H1 (cell line): ENCODE data around the gene NEDD4L. TPM values are rescaled to one million over a fixed set of nuclear protein-coding genes. Genes with fewer than 3 reads are reported as not detected.
A peak's percentile ranks its signal among the peaks of the same experiment; 100 is the strongest.

Source experiments
- CTCF ChIA-PET: fragments of 300-600 bp; sonication (Branson Sonifier 250); formaldehyde crosslinking; loops from one replicate; lab custom pipeline; 2021; ENCODE audit not compliant: partially characterized antibody; lab: Charles Lee
- POLR2A ChIA-PET: fragments of 300-600 bp; sonication (Branson Sonifier 250); formaldehyde crosslinking; loops from one replicate; lab custom pipeline; 2021; ENCODE audit warnings: inconsistent platforms; ENCODE audit not compliant: partially characterized antibody; lab: Charles Lee
- DNase-seq, 2 experiments: peaks; one replicate each; pipeline versions ENCODE4 v3.0.0 to v3.0.0-alpha.2; 2010 to 2022; ENCODE audit warnings: low spot score in 2 of 2, low read depth in 1 of 2, mixed read lengths in 1 of 2
- FAIRE-seq: peaks from 2 replicates; lab custom pipeline; 2011; peaks lifted over from hg19 to GRCh38; lab: Jason Lieb, UNC
- H2AFZ ChIP-seq: 2 replicates; pipeline ENCODE4 v1.8.1; 2012; ENCODE audit warnings: low read length, inconsistent platforms
- H2AK5ac ChIP-seq: 2 replicates; pipeline ENCODE4 v1.6.1; 2013; ENCODE audit warnings: low read depth, low read length
- H2BK120ac ChIP-seq: replicated peaks from 2 replicates; pipeline ENCODE3; 2013; ENCODE audit warnings: low read depth, low read length, inconsistent platforms
- H2BK12ac ChIP-seq: 2 replicates; pipeline ENCODE4 v1.6.1; 2013; ENCODE audit warnings: low read depth, low read length
- H2BK15ac ChIP-seq: 2 replicates; pipeline ENCODE4 v1.6.1; 2013; ENCODE audit warnings: low read length
- H2BK20ac ChIP-seq: 2 replicates; pipeline ENCODE4 v1.6.1; 2013; ENCODE audit warnings: low read length
- H2BK5ac ChIP-seq: 2 replicates; pipeline ENCODE4 v1.6.1; 2013; ENCODE audit warnings: low read depth, low read length
- H3K14ac ChIP-seq: 2 replicates; pipeline ENCODE4 v1.6.1; 2013; ENCODE audit warnings: inconsistent platforms; ENCODE audit not compliant: insufficient read length
- H3K18ac ChIP-seq: 2 replicates; pipeline ENCODE4 v1.6.1; 2013; ENCODE audit warnings: low read length; ENCODE audit errors: extremely low read depth
- H3K23ac ChIP-seq: 2 replicates; pipeline ENCODE4 v1.6.1; 2013; ENCODE audit warnings: inconsistent platforms; ENCODE audit not compliant: insufficient read length
- H3K23me2 ChIP-seq: 2 replicates; pipeline ENCODE4 v1.6.1; 2013; ENCODE audit warnings: low read depth, low read length
- H3K27ac ChIP-seq: 2 replicates; pipeline ENCODE4 v1.6.1; 2011; ENCODE audit warnings: low read depth, low read length, inconsistent platforms
- H3K27me3 ChIP-seq, 4 experiments: replicated peaks in 1 of 4; 1 replicate in 1 of 4; 2 replicates in 3 of 4; pipeline versions ENCODE4 v1.6.1 to v1.8.1; 2011 to 2013; ENCODE audit warnings: low read length in 3 of 4, mild to moderate bottlenecking in 3 of 4, inconsistent platforms in 2 of 4, mixed read lengths in 2 of 4, moderate library complexity in 1 of 4; ENCODE audit not compliant: control insufficient read depth in 3 of 4, insufficient read depth in 3 of 4; ENCODE audit errors: extremely low read depth in 1 of 4
- H3K36me3 ChIP-seq, 4 experiments: 2 replicates each; pipeline versions ENCODE4 v1.6.1 to v1.8.1; 2011 to 2013; ENCODE audit warnings: mild to moderate bottlenecking in 4 of 4, low read length in 3 of 4, moderate library complexity in 2 of 4, control low read depth in 1 of 4, inconsistent platforms in 1 of 4; ENCODE audit not compliant: insufficient read depth in 4 of 4, control insufficient read depth in 2 of 4
- H3K4ac ChIP-seq: replicated peaks from 2 replicates; pipeline ENCODE3; 2013; ENCODE audit warnings: low read length, low read depth, mixed read lengths, inconsistent platforms; ENCODE audit not compliant: insufficient read length
- H3K4me1 ChIP-seq, 4 experiments: replicated peaks in 1 of 4; 1 replicate in 1 of 4; 2 replicates in 3 of 4; pipeline versions ENCODE4 v1.6.1 to v1.8.1; 2011 to 2013; ENCODE audit warnings: low read length in 3 of 4, inconsistent platforms in 2 of 4, mixed read lengths in 1 of 4; ENCODE audit not compliant: insufficient read depth in 4 of 4, control insufficient read depth in 3 of 4
- H3K4me2 ChIP-seq, 2 experiments: 2 replicates each; pipeline versions ENCODE4 v1.6.1 to v1.8.1; 2011 to 2013; ENCODE audit warnings: low read depth in 2 of 2, low read length in 2 of 2, control low read depth in 1 of 2, inconsistent platforms in 1 of 2, mild to moderate bottlenecking in 1 of 2; ENCODE audit not compliant: insufficient read depth in 1 of 2
- H3K4me3 ChIP-seq, 4 experiments: fragments of 200-600, 300-600 bp in 1 of 4; sonication (generic), shearing (Covaris generic), sonication (Bioruptor Twin) in 1 of 4; 2 replicates each; pipeline versions ENCODE4 v1.5.1 to v1.8.1; 2011 to 2016; ENCODE audit warnings: low read length in 4 of 4, low read depth in 3 of 4, control low read depth in 2 of 4, inconsistent platforms in 2 of 4, mild to moderate bottlenecking in 2 of 4, mixed read lengths in 1 of 4, moderate library complexity in 1 of 4; ENCODE audit not compliant: insufficient read depth in 2 of 4; ENCODE audit errors: extremely low read depth in 1 of 4
- H3K56ac ChIP-seq: replicated peaks from 2 replicates; pipeline ENCODE3; 2013; ENCODE audit warnings: low read depth, mild to moderate bottlenecking, mixed read lengths, low read length, inconsistent platforms; ENCODE audit not compliant: insufficient read length
- H3K79me1 ChIP-seq: 2 replicates; pipeline ENCODE4 v1.6.1; 2013; ENCODE audit warnings: low read depth, low read length, control low read depth
- H3K79me2 ChIP-seq, 2 experiments: 2 replicates each; pipeline versions ENCODE4 v1.6.1 to v1.8.1; 2012 to 2013; ENCODE audit warnings: low read length in 2 of 2, mild to moderate bottlenecking in 2 of 2, inconsistent platforms in 1 of 2; ENCODE audit not compliant: insufficient read depth in 2 of 2, control insufficient read depth in 1 of 2
- H3K9ac ChIP-seq, 4 experiments: replicated peaks in 1 of 4; 1 replicate in 1 of 4; 2 replicates in 3 of 4; pipeline versions ENCODE4 v1.6.1 to v1.8.1; 2011 to 2013; ENCODE audit warnings: low read depth in 3 of 4, low read length in 3 of 4, control low read depth in 2 of 4, mild to moderate bottlenecking in 2 of 4, moderate library complexity in 2 of 4, inconsistent platforms in 1 of 4; ENCODE audit errors: extremely low read depth in 1 of 4
- H3K9me3 ChIP-seq, 2 experiments: 2 replicates each; pipeline versions ENCODE4 v1.6.1 to v1.8.1; 2012 to 2013; ENCODE audit warnings: mild to moderate bottlenecking in 2 of 2, moderate library complexity in 2 of 2, control low read depth in 1 of 2, inconsistent platforms in 1 of 2, low read depth in 1 of 2, low read length in 1 of 2, mixed read lengths in 1 of 2; ENCODE audit not compliant: insufficient read depth in 2 of 2
- H4K20me1 ChIP-seq, 2 experiments: replicated peaks in 1 of 2; 2 replicates each; pipeline versions ENCODE3 to v1.8.1; 2011 to 2013; ENCODE audit warnings: inconsistent platforms in 2 of 2, low read length in 2 of 2, mild to moderate bottlenecking in 1 of 2; ENCODE audit not compliant: insufficient read depth in 2 of 2, control insufficient read depth in 1 of 2
- H4K5ac ChIP-seq: 2 replicates; pipeline ENCODE4 v1.6.1; 2013; ENCODE audit warnings: low read length, low read depth, mixed read lengths, inconsistent platforms; ENCODE audit not compliant: insufficient read length
- H4K8ac ChIP-seq: 2 replicates; pipeline ENCODE4 v1.8.0; 2013; ENCODE audit warnings: mild to moderate bottlenecking, moderate library complexity, low read length, inconsistent platforms; ENCODE audit not compliant: insufficient read depth; ENCODE audit errors: extremely low read depth
- H4K91ac ChIP-seq: replicated peaks from 2 replicates; pipeline ENCODE3; 2013; ENCODE audit warnings: low read length, mixed read lengths, inconsistent platforms; ENCODE audit not compliant: insufficient read length
- ATF2 ChIP-seq: IDR thresholded peaks from 2 replicates; pipeline ENCODE4 v1.6.1; 2012; ENCODE audit warnings: low read length, inconsistent platforms
- CHD1 ChIP-seq: IDR thresholded peaks from 2 replicates; pipeline ENCODE4 v1.6.1; 2012; ENCODE audit warnings: low read depth, low read length, improper control_type of control experiment
- CHD2 ChIP-seq: IDR thresholded peaks from 2 replicates; pipeline ENCODE4 v1.6.1; 2012; ENCODE audit warnings: low read length, improper control_type of control experiment
- EGR1 ChIP-seq: IDR thresholded peaks from 2 replicates; pipeline ENCODE4 v1.6.1; 2011; ENCODE audit warnings: low read depth, low read length, borderline replicate concordance
- HDAC2 ChIP-seq, 2 experiments: fragments of 300-600 bp in 1 of 2; sonication (generic) in 1 of 2; IDR thresholded peaks; 2 replicates each; pipeline ENCODE4 v1.6.1; 2011 to 2012; ENCODE audit warnings: low read depth in 2 of 2, low read length in 2 of 2, mild to moderate bottlenecking in 2 of 2, moderate library complexity in 2 of 2, borderline replicate concordance in 1 of 2, inconsistent platforms in 1 of 2
- RBBP5 ChIP-seq: IDR thresholded peaks from 2 replicates; pipeline ENCODE4 v1.7.1; 2012; ENCODE audit warnings: low read depth, mild to moderate bottlenecking, inconsistent platforms, low read length, moderate library complexity, borderline replicate concordance
- SP2 ChIP-seq: IDR thresholded peaks from 2 replicates; pipeline ENCODE4 v1.6.1; 2012; ENCODE audit warnings: mild to moderate bottlenecking, low read length, inconsistent platforms
- SP4 ChIP-seq: IDR thresholded peaks from 2 replicates; pipeline ENCODE4 v1.6.1; 2012; ENCODE audit warnings: low read length, inconsistent platforms
- TAF7 ChIP-seq: optimal IDR thresholded peaks from 2 replicates; pipeline ENCODE3; 2011; ENCODE audit warnings: low read depth, mild to moderate bottlenecking, inconsistent platforms, low read length, moderate library complexity, borderline replicate concordance
- TBP ChIP-seq: IDR thresholded peaks from 2 replicates; pipeline ENCODE4 v1.6.1; 2011; ENCODE audit warnings: low read depth, low read length, improper control_type of control experiment
- WGBS, 2 experiments: shearing (Covaris generic) in 1 of 2; methylation state at CpG; one replicate each; pipeline versions ENCODE4 v1.1.6 to v1.1.7; 2013 to 2015; ENCODE audit warnings: low lambda C conversion rate in 2 of 2, mixed read lengths in 2 of 2, inconsistent platforms in 1 of 2, low coverage in 1 of 2, missing lambda C conversion rate in 1 of 2; ENCODE audit not compliant: insufficient replicate concordance in 2 of 2, insufficient coverage in 1 of 2, insufficient read length in 1 of 2; ENCODE audit errors: extremely low coverage in 1 of 2, missing lambda C conversion rate in 1 of 2; 5-methylcytosine and 5-hydroxymethylcytosine counted together
- polyA plus RNA-seq, 7 experiments: library from polyadenylated mRNA; depleted of rRNA in 3 of 7; stranded (reverse) in 5 of 7; unstranded in 2 of 7; fragments of >200 nt in 5 of 7; fragments of 200-250 nt in 2 of 7; gene quantifications; 1 replicate in 5 of 7; 2 replicates in 1 of 7; 4 replicates in 1 of 7; pipeline versions ENCODE4 v1.2.1 to v1.2.3, GENCODE V29; 2011 to 2013; ENCODE audit warnings: missing spikeins in 2 of 7, mixed read lengths in 2 of 7
- total RNA-seq: library from RNA; stranded (reverse); fragmentation: NEBNext Ultra II Directional; extraction: Animal tissue kit (Norgen Biotek cat#: 25700); gene quantifications from 2 replicates; pipeline ENCODE4 v1.2.1, GENCODE V29; 2021

Gene NEDD4L
- total and polyA plus RNA-seq, 2 of the 8 experiments (the other 6 are each of a cell fraction or from before 2014, with no cell fraction given) = 37.3 to 69.8 TPM

DNA sequence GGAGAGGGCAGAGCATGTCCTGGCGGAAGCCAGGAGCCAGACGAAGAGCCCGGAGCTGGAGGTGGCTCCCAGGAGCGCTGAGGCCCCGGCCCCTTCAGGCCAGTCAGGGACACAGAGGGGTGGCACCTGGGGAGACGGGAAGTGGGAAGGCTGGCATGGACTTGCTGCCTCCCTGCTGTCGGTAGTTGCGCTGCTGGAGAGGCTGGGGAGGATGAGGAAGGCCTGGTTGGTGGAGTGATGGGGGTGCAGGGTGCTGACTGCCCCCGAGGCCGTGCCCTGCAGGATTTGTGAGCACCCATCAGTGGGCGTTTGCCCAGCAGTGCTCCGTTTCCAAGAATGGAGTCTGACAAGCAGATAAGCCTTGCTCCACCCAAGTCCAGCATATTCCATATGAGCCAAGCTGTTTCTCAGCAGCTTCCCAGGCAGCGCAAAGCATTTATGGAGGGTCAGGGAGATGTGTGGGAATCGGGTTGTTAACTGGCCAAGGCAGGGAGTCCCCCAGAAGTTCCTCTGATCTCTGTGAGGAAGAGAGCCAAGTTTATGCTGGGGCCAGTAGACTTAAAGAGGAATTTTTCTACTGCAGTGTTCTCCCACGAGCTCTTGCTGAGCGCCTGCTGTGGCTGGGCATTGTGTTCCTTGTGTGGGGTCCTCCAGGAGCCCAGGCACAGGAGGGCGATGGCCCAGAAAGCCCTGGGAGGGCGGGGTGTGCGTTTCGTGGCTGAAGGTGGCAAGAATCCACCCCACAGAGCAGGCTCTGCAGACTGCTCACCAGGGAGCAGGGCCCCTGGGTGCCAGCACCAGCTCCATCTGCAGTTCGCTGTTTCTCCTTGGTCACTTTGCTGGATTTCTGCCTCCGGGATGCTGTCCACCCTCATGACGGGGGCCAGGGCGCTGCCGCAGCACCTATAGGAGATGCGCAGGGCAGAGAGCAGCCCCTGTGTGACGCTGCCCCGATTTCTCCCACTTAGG lies 334.7 kb downstream of the NEDD4L start:
- H4K8ac ChIP-seq = no peak overlapping the region
- 0 out of 2 replicates have a peak, but pooled peaks cover 2% of the 10 kb centered on the region for H3K23me2 ChIP-seq
- no peaks in the 10 kb centered on the region for H3K27me3 ChIP-seq
- H3K36me3 ChIP-seq = peaks cover 0 to 33% (median 4%) of the 10 kb centered on the region in 4 experiments; a peak in 6 of 8 replicates
- H3K9ac ChIP-seq = no peak overlapping the region
- no peaks in the 10 kb centered on the region for H4K20me1 ChIP-seq
- no peaks in the 10 kb centered on the region; a peak in 2 of 7 replicates for H3K4me1 ChIP-seq
- no peak overlapping the region for H3K14ac ChIP-seq
- H2BK15ac ChIP-seq = no peak overlapping the region
- H3K23ac ChIP-seq = no peak overlapping the region
- 0 out of 2 replicates have a peak overlapping the region, but pooled peaks have one; percentile 23 for H2BK12ac ChIP-seq
- H3K27ac ChIP-seq = no peak overlapping the region
- POLR2A ChIA-PET = no interaction called here
- H2AK5ac ChIP-seq = no peak overlapping the region
- H3K79me1 ChIP-seq = no peaks in the 10 kb centered on the region; the same call in 1 of the 2 replicates
- peak overlapping the region; percentile 30; the same call in 1 of the 2 replicates for H2BK5ac ChIP-seq
- no peak overlapping the region for H3K4me2 ChIP-seq
- no peak overlapping the region for H2BK120ac ChIP-seq
- CTCF ChIA-PET = interaction anchor here (1.0 to 1.1 kb wide), 2 partner anchors 10 to 20 kb away, joined by 3 to 6 read pairs; no protein-coding TSS in a partner anchor
- no peak overlapping the region for H3K4me3 ChIP-seq
- H2AFZ ChIP-seq = no peak overlapping the region
- H4K5ac ChIP-seq = no peak overlapping the region
- no peak overlapping the region for H4K91ac ChIP-seq
- no peak overlapping the region for H2BK20ac ChIP-seq
- H3K4ac ChIP-seq = no peak overlapping the region
- H3K56ac ChIP-seq = no peak overlapping the region
- WGBS, 2 experiments = 93% methylated on average over 28 of the region's 28 CpGs; no CpG with 5 or more reads in 1 of the 2 experiments
- DNase-seq (no peak), FAIRE-seq (no peak)
- no peaks in the 10 kb centered on the region for H3K79me2 ChIP-seq
- no peaks in the 10 kb centered on the region for H3K9me3 ChIP-seq
- H3K18ac ChIP-seq = no peak overlapping the region
- TF ChIP-seq ATF2 (no peak), RBBP5 (no peak), EGR1 (no peak), CHD2 (no peak), SP4 (no peak), TBP (no peak), SP2 (no peak), CHD1 (no peak), HDAC2 (IDR thresholded peaks at IDR 0.05; ENCODE audit: borderline replicate concordance in 1 of 2, low read depth in 2 of 2, low read length in 2 of 2) (no peak), TAF7 (no peak)
